D721Med (cell line): ENCODE results near the gene ADCK1.
A peak's percentile ranks its signal among the peaks of the same experiment; 100 is the strongest.

Experiments
- DNase-seq: peaks from one replicate; pipeline ENCODE4 v3.0.0; 2011; ENCODE audit warnings: low spot score; ENCODE audit not compliant: insufficient read length
- FAIRE-seq: peaks from 2 replicates; lab custom pipeline; 2011; peaks lifted over from hg19 to GRCh38; lab: Jason Lieb, UNC
- TF ChIP-seq, protein P1 (sequence below): IDR thresholded peaks from 2 replicates; pipeline ENCODE4 v1.5.1; 2012; ENCODE audit warnings: mild to moderate bottlenecking, control low read depth; ENCODE audit not compliant: insufficient read depth; ENCODE audit errors: missing control alignments

Gene ADCK1

DNA sequence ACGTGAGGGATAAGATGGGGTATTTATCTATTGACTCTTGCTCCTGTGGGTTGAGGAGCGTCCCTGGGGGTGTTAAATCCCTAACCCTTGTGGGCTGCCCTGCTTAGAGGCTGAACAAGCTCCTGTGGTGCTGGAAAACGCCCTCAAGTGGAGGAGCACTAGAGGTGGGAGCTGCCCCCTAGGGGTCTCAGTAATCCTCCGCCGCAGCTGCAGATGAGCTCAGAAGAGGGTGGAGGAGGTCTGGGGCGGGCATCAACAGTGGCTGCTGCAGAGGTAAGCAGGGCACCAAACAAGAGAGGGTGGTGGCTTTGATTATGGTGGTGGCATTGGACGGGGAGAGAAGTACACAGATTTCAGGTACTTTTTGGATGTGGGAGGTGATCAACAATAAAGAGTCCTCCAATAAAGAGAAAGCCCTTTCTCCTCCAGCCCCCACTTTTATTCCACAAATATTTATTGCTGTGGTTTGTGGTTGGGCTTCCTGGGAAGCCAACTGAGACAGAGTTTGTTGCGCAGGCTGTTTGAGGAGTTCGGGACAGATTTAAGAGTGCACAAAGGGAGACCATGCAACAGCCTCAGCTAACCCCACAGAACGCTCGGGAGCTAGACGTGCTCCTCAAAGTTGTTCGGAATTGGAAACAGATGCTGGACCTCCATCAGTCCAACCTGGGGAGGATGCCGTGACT, 179.9 kb downstream of the ADCK1 start:
- DNase-seq (no peak), FAIRE-seq (no peak)
- TF ChIP-seq, protein P1, sequence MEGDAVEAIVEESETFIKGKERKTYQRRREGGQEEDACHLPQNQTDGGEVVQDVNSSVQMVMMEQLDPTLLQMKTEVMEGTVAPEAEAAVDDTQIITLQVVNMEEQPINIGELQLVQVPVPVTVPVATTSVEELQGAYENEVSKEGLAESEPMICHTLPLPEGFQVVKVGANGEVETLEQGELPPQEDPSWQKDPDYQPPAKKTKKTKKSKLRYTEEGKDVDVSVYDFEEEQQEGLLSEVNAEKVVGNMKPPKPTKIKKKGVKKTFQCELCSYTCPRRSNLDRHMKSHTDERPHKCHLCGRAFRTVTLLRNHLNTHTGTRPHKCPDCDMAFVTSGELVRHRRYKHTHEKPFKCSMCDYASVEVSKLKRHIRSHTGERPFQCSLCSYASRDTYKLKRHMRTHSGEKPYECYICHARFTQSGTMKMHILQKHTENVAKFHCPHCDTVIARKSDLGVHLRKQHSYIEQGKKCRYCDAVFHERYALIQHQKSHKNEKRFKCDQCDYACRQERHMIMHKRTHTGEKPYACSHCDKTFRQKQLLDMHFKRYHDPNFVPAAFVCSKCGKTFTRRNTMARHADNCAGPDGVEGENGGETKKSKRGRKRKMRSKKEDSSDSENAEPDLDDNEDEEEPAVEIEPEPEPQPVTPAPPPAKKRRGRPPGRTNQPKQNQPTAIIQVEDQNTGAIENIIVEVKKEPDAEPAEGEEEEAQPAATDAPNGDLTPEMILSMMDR: peak; percentile 25

DNA sequence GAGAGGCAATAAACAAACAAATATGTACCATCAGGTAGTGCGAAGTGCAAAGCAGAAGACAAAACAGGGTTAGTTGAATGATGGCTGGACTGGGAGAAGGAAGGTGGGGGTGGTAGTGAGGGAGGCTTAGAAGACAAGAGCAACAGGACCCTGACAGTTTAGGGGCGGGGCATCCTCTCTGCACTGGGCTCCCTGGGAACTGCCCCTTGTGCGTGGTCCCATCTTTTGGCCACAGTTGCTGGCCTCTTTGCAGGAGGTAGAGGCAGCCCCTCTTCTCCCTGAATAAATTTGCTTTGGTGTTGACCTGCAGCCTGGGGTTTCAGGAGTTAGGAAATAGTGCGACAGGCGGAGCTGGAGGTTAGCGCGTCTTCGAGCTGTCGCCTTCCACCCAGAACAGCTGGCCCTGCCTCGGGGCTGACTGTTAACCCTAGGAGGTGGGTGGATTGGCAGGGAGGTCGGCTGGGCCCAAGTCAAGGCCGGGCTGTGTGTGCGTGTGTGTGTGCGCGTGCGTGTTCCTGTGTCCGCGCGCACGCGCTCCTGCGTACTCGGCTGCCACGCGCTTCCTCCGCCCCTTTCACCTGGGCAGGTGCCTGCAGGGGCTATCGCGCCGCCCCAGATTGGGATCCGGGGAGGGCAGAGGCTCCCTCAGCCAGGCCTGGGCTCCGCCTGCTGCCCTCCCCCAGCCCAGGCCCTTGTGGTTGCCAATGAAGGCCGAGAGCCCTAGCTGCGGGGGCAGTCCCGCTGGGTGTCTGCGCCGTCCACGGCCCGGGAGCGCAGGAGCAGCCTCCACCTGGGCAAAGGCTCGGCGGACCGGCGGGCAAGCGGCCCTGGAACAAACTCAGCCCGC, 180.8 kb downstream of the ADCK1 start:
- DNase-seq: no peak
- no peak for FAIRE-seq
- TF ChIP-seq, protein P1: no peak
